DMS79 treated with DMSO at 0.1 percent for 48 hours (cell line): ENCODE measurements around the gene SLC15A4.

Experiments used
- DNase-seq: peaks from one replicate; lab custom pipeline; 2025; lab: John Stamatoyannopoulos, UW

Gene SLC15A4

DNA sequence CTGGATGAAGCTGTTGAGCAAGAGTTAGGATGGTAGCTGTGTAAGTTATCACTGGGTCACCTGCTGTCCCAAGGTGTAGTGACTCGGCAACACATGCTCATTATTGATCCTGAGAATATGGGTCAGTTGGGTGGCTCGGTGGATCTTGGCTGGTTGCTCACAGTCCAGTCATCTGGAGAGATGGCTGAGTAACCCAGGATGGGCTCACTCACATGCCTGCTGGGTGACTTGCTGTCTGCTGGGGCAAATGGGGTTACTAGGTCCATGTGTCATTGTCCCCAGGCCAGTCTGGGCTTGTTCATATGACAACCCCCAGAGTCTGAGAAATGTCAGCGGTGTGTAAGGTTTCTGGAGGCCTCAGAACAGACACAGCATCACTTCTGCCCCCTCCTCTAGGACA, 69.5 kb downstream of the SLC15A4 start:
- no peak for DNase-seq

- DNase-seq: no peak
These were observed 70.3 kb downstream of the SLC15A4 start for GRCh38 chr12:128753438-128753837.

DNA sequence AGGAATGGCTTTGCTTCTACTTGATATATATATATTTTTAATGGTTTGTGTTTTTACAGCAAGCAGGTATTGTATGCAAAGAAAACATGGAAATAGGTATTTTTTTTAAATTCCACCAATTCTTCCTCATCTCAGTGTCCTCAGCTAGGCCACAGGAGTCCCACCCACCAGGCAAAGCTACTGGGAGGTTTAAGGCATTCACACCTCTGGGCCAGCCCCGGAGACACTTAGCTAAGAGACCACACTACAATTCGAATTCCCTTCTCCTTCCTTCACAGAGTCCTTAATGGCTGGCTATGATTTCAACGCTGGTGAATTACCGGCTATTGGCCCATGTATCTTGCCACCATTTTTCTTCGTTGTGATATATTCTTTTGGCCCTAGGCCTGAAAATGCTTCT, 71.4 kb downstream of the SLC15A4 start:
- no peak for DNase-seq

DNA sequence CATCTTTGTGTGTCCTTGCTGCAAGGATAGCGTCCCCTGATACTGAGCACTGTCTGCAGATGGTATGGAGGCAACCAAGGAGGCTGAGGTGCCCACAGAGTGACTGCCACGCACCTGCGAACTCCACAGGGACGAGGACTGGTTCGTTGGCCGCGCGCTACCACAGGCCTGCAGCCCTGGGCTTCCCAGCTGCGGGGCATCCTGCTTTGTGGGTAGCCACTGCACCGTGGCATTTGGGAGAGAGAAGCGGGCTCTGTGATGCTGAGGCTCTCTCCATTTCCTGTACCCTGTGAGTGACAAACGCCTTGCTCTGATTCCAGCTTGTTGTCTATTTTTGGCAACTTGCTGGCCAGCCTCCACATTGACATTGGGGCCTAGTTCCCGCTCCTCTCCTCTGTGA, 76.3 kb downstream of the SLC15A4 start:
- DNase-seq: no peak

DNA sequence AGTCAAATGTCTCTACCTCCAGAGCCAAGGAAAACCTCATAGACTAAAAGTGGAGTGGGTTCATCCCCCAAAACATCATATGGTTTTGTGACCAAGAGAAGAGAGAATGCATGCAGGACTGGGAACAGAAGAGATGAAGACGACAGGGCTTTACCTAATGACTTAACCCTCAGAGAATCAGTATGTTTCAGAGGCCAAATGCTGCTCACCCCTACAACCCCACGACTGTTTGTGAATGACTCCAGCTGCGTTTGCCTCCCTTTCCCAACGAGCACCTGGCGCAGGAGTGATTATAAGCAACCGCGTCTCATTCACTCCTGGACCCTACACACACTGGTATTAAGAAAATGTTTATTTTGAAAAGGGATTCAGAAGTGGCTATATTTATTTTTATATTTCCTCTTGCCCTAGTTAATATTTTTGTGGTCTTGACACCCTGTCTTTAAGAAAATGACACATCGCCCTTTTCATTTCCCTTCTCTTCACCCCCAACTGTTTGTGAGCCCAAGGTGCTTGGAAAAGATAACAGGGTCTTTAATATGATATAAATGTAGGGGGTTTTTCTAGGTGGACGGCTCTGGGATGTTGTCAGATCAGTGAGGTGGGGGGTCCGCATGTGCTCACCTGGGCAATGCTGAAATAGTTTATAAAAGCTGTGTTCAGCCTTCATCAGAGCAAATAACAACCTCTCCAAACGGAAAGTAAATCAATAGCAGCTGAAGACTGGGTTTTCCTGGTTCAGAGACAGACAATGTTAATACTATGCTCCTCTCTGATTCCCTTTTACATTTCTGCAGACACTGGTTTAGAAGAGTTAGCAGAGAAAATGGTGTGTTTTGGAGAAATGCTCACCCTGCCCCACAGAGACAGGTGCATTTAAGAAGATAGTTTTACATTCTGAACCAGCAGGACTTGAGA, 77.7 kb downstream of the SLC15A4 start:
- DNase-seq: no peak

- no peak for DNase-seq
These were observed 79.8 kb downstream of the SLC15A4 start for GRCh38 chr12:128743916-128744315.
